Suppressor macrophage (primary cell): ENCODE results near the gene PARP12.

Source experiments
- DNase-seq, 4 experiments: peaks; one replicate each; pipeline ENCODE4 v3.0.0-alpha.2; 2020 to 2022

The PARP12 gene

GRCh38 chr7:139991269-139991666 lies 71.5 kb downstream of the PARP12 start:
- no peak for DNase-seq

- DNase-seq: no peak
These were observed 72.0 kb downstream of the PARP12 start for GRCh38 chr7:139990571-139991268.

GRCh38 chr7:139990142-139990535 lies 72.6 kb downstream of the PARP12 start:
- no peak for DNase-seq

- DNase-seq: no peak
These were observed 73.2 kb downstream of the PARP12 start for GRCh38 chr7:139989366-139990141.

- DNase-seq: no peak
These were observed 74.8 kb downstream of the PARP12 start for GRCh38 chr7:139987691-139988516.

GRCh38 chr7:139985811-139986210 lies 76.9 kb downstream of the PARP12 start:
- DNase-seq: no peak

- no peak for DNase-seq
These were observed 77.9 kb downstream of the PARP12 start for GRCh38 chr7:139984642-139985539.

GRCh38 chr7:139982927-139983920 lies 79.5 kb downstream of the PARP12 start:
- DNase-seq: no peak

- no peak for DNase-seq
These were observed 81.2 kb downstream of the PARP12 start for GRCh38 chr7:139981511-139981895.

GRCh38 chr7:139976838-139977656 lies 85.7 kb downstream of the PARP12 start:
- DNase-seq: peak in 3 of 4 experiments; percentile 22 to 36 (median 34)

GRCh38 chr7:139976055-139976837 lies 86.5 kb downstream of the PARP12 start:
- no peak for DNase-seq

GRCh38 chr7:139974179-139974811 lies 88.5 kb downstream of the PARP12 start:
- DNase-seq: no peak
